Kidney epithelial cell (primary cell): Measurements from ENCODE around the gene ADARB1. TPM values are rescaled to one million over a fixed set of nuclear protein-coding genes. Genes with fewer than 3 reads are reported as not detected.
"Not testable (repeated sequence)": the region's sequence is repeated elsewhere in the genome, so short reads cannot be mapped to it uniquely, and the experiment has no call there.

Experiments
- DNase-seq: peaks from one replicate; pipeline ENCODE4 v3.0.0-alpha.2; 2010; ENCODE audit warnings: low read depth
- H3K27me3 ChIP-seq: 2 replicates; pipeline ENCODE4 v1.6.0; 2011; ENCODE audit warnings: low read length; ENCODE audit not compliant: control insufficient read depth, insufficient read depth
- H3K36me3 ChIP-seq: 2 replicates; pipeline ENCODE4 v1.5.1; 2011; ENCODE audit warnings: low read length; ENCODE audit not compliant: control insufficient read depth, insufficient read depth
- H3K4me3 ChIP-seq: 2 replicates; pipeline ENCODE4 v1.5.1; 2011; ENCODE audit warnings: low read depth, mild to moderate bottlenecking, control low read depth, low read length
- total RNA-seq: library from RNA; depleted of rRNA; stranded (reverse); fragments of >200 nt; gene quantifications from 2 replicates; pipeline ENCODE4 v1.2.3, GENCODE V29; 2015
- TF ChIP-seq, protein P1 (sequence below): IDR thresholded peaks from 2 replicates; pipeline ENCODE4 v1.5.1; 2011; ENCODE audit warnings: mild to moderate bottlenecking, moderate library complexity, low read length, control low read depth, inconsistent platforms; ENCODE audit not compliant: insufficient read depth, poor library complexity, severe bottlenecking

The ADARB1 gene
- total RNA-seq, 1 donor from 2014 or later: 6.9 TPM

DNA sequence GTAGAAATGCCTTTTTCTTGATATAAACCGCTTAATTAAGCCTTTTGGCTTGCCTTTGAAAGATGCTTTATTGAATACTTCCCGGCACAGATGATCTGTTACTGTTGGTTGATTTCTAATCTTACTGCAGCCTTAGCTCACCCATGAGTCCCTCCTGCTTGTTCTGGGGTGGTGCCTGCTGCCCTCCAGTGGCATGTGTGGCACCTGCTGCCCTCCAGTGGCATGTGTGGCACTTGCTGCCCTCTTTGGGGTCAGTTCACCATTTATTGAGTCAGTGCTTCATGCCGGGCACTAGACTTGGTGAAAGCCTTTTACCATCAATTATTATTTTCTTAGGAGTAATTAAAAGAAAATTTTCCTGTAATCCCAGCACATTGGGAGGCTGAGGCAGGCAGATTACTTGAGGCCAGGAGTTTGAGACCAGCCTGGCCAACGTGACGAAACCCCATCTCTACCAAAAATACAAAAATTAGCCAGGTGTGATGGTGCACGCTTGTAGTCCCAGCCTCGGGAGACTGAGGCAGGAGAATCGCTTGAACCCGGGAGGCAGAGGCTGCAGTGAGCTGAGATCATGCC is 54.3 kb downstream of the ADARB1 start:
- Histone ChIP-seq H3K36me3 (no peaks in the 10 kb centered on the region), H3K27me3 (peaks cover 5% of the 10 kb centered on the region), H3K4me3 (no peak overlapping the region)
- TF ChIP-seq, protein P1, sequence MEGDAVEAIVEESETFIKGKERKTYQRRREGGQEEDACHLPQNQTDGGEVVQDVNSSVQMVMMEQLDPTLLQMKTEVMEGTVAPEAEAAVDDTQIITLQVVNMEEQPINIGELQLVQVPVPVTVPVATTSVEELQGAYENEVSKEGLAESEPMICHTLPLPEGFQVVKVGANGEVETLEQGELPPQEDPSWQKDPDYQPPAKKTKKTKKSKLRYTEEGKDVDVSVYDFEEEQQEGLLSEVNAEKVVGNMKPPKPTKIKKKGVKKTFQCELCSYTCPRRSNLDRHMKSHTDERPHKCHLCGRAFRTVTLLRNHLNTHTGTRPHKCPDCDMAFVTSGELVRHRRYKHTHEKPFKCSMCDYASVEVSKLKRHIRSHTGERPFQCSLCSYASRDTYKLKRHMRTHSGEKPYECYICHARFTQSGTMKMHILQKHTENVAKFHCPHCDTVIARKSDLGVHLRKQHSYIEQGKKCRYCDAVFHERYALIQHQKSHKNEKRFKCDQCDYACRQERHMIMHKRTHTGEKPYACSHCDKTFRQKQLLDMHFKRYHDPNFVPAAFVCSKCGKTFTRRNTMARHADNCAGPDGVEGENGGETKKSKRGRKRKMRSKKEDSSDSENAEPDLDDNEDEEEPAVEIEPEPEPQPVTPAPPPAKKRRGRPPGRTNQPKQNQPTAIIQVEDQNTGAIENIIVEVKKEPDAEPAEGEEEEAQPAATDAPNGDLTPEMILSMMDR: peak; percentile 98
- DNase-seq: peak; percentile 37

DNA sequence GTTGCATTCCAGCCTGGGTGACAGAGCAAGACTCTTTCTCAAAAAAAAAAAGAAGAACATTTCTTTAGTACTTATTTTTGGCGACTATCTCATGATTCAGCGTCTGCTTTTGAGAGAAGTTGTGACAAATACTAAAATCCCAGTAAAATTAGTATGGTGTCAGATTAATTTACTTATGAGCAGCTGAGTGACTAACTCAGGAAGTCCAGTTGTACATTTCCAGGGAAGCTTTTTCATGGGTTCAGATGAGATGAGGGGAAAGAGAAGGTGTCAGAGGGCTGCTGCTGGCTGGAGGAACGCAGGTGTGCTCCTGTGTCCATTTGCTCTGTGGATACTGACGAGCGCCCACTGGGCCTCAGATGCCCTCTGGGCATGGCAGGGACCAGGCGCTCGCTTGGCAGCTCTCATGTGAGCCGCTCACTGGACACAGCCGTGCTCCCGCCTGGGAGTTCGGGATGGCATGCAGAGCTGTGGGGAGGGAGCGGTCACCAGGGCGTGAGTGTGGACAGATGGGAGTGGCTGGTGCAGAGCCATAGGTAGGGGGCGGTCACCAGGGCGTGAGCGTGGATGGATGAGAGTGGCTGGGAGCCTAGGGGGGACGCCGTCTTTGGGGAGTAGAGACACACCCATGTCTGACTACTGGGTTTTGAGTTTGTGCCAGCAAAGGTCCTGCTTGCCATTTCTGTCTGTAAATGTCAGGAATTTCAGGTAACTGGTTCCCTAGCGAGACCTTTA is 55.0 kb downstream of the ADARB1 start:
- no peak for DNase-seq
- TF ChIP-seq, protein P1: no peak
- peaks cover 5% of the 10 kb centered on the region for H3K27me3 ChIP-seq
- H3K4me3 ChIP-seq: no peak overlapping the region
- H3K36me3 ChIP-seq: no peaks in the 10 kb centered on the region

DNA sequence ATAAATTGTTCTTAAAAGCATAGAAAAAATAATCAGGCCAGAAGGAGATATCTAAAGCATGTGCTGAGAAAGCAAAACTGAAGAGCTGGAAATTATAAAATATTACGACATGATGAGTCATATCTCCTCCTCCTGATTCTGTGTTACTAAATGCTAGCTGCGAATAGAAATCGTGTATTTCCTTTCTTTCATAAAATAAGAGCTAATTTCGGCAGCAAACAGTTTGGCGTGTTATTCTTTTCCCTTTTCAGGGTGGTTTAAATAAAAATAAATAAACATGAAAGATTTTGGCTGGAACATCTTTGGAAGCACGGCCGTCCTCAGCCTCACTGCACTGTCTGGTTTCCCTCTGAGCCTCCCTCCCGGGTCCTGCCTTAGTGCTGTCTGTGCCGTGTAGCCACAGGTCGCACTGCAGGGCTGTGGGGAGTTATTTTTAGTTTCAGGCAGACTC is 56.0 kb downstream of the ADARB1 start:
- no peak for DNase-seq

DNA sequence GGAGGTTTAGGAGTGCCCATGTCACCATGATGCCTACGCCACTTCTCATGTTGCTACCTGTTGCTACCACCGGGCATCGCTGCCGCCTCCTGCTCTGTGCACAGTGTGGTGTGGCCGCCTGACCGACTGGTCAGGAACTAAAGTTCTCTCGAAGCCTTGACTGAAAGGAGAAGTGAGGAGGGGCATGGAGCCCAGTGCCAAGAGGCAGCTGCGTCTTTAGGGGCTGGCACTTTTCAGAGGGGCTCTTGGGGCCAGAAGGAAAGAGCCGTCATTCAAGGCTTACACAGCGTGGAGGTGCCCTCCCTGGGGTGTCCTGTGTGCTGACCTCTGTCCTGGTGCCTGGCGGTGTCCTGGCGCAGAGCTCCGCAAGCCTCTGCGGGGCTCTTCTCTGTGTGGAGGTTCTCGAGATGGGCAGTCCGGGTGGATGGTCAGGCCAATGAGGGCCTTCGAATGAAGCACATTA is 57.2 kb downstream of the ADARB1 start:
- Histone ChIP-seq H3K4me3 (no peak overlapping the region), H3K36me3 (no peaks in the 10 kb centered on the region), H3K27me3 (no peaks in the 10 kb centered on the region)
- DNase-seq: no peak
- TF ChIP-seq, protein P1: no peak

More for the DNA sequence above, 56.0 kb downstream of the ADARB1 start:
- Histone ChIP-seq H3K36me3 (no peaks in the 10 kb centered on the region), H3K4me3 (no peak overlapping the region), H3K27me3 (peaks cover 5% of the 10 kb centered on the region)
- TF ChIP-seq, protein P1: no peak

DNA sequence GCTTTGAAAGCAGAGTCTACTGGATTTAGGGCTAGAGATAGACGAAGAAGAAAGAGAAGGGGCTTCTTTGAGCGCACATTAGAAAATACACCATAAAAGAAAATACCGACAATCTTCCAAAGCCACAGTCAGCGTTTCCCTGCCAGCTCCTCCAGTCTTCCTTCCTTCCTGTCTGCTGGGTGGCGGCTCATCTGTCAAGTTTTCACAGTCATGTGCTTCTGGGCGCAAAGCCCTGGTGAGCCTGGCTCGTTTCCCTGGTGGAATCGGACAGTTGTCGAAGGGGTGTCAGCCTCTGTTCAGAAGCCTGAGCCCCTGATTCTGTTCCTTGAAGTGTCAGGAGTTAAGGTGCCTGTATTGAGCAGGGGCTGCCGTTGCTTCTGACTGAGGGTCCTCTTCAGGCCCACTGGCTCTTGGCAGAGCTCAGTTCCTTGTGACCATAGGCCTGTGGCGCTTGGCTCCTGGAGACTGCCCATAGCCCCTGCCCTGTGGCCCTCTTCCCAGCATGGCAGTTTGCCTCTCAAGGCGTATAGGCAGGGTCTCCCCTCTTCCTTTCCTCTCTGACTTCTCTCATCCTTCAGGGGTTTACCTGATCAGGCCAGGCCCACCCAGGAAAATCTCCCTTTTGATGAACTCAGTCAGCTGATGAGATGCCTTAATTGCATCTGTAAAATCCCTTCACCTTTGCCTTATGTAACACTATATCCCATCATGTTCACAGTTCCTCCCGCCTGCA is 58.6 kb downstream of the ADARB1 start:
- no peak for DNase-seq
- no peaks in the 10 kb centered on the region for H3K36me3 ChIP-seq
- no peak overlapping the region for H3K4me3 ChIP-seq
- TF ChIP-seq, protein P1: no peak
- H3K27me3 ChIP-seq: no peaks in the 10 kb centered on the region

DNA sequence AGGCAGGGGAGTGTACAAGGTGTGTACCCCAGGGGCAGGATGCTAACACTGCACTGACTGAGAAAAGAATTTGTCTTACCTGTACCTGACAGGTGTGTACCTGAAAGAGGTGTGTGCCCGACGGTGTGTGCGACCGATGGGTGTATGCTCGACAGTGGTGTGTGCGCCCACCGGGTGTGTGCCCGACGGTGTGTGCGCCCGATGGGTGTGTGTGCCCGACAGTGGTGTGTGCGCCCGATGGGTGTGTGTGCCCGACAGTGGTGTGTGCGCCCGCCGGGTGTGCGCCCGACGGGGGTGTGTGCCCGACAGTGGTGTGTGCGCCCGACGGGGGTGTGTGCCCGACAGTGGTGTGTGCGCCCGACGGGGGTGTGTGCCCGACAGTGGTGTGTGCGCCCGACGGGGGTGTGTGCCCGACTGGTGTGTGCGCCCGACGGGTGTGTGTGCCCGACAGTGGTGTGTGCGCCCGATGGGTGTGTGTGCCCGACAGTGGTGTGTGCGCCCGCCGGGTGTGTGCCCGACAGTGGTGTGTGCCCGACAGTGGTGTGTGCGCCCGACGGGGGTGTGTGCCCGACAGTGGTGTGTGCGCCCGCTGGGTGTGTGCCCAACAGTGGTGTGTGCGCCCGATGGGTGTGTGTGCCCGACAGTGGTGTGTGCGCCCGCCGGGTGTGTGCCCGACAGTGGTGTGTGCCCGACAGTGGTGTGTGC is 59.3 kb downstream of the ADARB1 start:
- DNase-seq, H3K4me3 ChIP-seq, H3K36me3 ChIP-seq, H3K27me3 ChIP-seq: not testable (repeated sequence)
